Keratinocyte (primary cell): Measurements from ENCODE around the gene KSR1. TPM values are rescaled to one million over a fixed set of nuclear protein-coding genes. Genes with fewer than 3 reads are reported as not detected.

Experiments used
- DNase-seq: peaks from one replicate; pipeline ENCODE4 v3.0.0-alpha.2; 2011; ENCODE audit warnings: low read depth, missing footprints, low spot score
- FAIRE-seq: peaks from 2 replicates; lab custom pipeline; 2011; peaks lifted over from hg19 to GRCh38; lab: Jason Lieb, UNC
- H2AFZ ChIP-seq: 2 replicates; pipeline ENCODE4 v1.6.0; 2012; ENCODE audit warnings: low read length, control low read depth, inconsistent platforms; ENCODE audit not compliant: control insufficient read depth
- H3K27ac ChIP-seq: 2 replicates; pipeline ENCODE4 v1.5.1; 2011; ENCODE audit warnings: low read length; ENCODE audit not compliant: control insufficient read depth, insufficient read depth
- H3K27me3 ChIP-seq: 3 replicates; pipeline ENCODE4 v1.6.0; 2011; ENCODE audit warnings: low read length; ENCODE audit not compliant: control insufficient read depth, insufficient read depth; ENCODE audit errors: extremely low read depth
- H3K36me3 ChIP-seq, 2 experiments: 2 replicates in 1 of 2; 3 replicates in 1 of 2; pipeline ENCODE4 v1.5.1; 2011; ENCODE audit warnings: low read length in 2 of 2, mild to moderate bottlenecking in 1 of 2; ENCODE audit not compliant: control insufficient read depth in 2 of 2, insufficient read depth in 2 of 2; ENCODE audit errors: extremely low read depth in 1 of 2
- H3K4me1 ChIP-seq: 3 replicates; pipeline ENCODE4 v1.5.1; 2011; ENCODE audit warnings: low read length; ENCODE audit not compliant: control insufficient read depth, insufficient read depth; ENCODE audit errors: extremely low read depth
- H3K4me2 ChIP-seq: 3 replicates; pipeline ENCODE4 v1.6.0; 2011; ENCODE audit warnings: low read depth, low read length; ENCODE audit not compliant: control insufficient read depth, insufficient read depth; ENCODE audit errors: extremely low read depth
- H3K4me3 ChIP-seq, 3 experiments: fragments of 200-600 bp in 1 of 3; sonication (generic) in 1 of 3; 2 replicates in 2 of 3; 3 replicates in 1 of 3; pipeline ENCODE4 v1.5.1; 2011 to 2016; ENCODE audit warnings: low read length in 3 of 3, mild to moderate bottlenecking in 3 of 3, control low read depth in 2 of 3, inconsistent platforms in 1 of 3, low read depth in 1 of 3, mixed read lengths in 1 of 3, mixed run types in 1 of 3, moderate library complexity in 1 of 3; ENCODE audit not compliant: control insufficient read depth in 2 of 3, insufficient read depth in 2 of 3; ENCODE audit errors: extremely low read depth in 1 of 3
- H3K79me2 ChIP-seq: 2 replicates; pipeline ENCODE4 v1.6.0; 2012; ENCODE audit warnings: low read length; ENCODE audit not compliant: control insufficient read depth, insufficient read depth
- H3K9ac ChIP-seq: 3 replicates; pipeline ENCODE4 v1.6.0; 2011; ENCODE audit warnings: low read length; ENCODE audit not compliant: control insufficient read depth, insufficient read depth; ENCODE audit errors: extremely low read depth
- H3K9me1 ChIP-seq: 3 replicates; pipeline ENCODE4 v1.6.0; 2011; ENCODE audit warnings: low read length; ENCODE audit not compliant: control insufficient read depth, insufficient read depth; ENCODE audit errors: extremely low read depth
- H3K9me3 ChIP-seq: 2 replicates; pipeline ENCODE4 v1.5.1; 2012; ENCODE audit warnings: low read depth, low read length; ENCODE audit not compliant: control insufficient read depth
- H4K20me1 ChIP-seq: 3 replicates; pipeline ENCODE4 v1.6.0; 2011; ENCODE audit warnings: low read length; ENCODE audit not compliant: control insufficient read depth, insufficient read depth; ENCODE audit errors: extremely low read depth
- CTCF ChIP-seq, 3 experiments: IDR thresholded peaks in 1 of 3; conservative IDR thresholded peaks in 1 of 3; optimal IDR thresholded peaks in 1 of 3; 2 replicates in 2 of 3; 3 replicates in 1 of 3; pipeline versions ENCODE3 to v1.5.1; 2011; ENCODE audit warnings: low read length in 3 of 3, mild to moderate bottlenecking in 3 of 3, moderate library complexity in 2 of 3, control low read depth in 1 of 3, inconsistent platforms in 1 of 3; ENCODE audit not compliant: insufficient read depth in 2 of 3; ENCODE audit errors: extremely low read depth in 1 of 3
- EZH2 ChIP-seq: IDR thresholded peaks from one replicate; pipeline ENCODE4 v1.6.1; 2012; ENCODE audit warnings: inconsistent platforms, mild to moderate bottlenecking, low read length, moderate library complexity
- dilution Hi-C: fragments of 300-500 bp; cut with MboI; formaldehyde crosslinking; loops from one replicate; pipeline ENCODE4 v1.7.0; 2020; ENCODE audit warnings: low sequenced_read_pairs; ENCODE audit not compliant: extremely low pct_ligation_motif_present
- polyA plus RNA-seq, 5 experiments: library from polyadenylated mRNA; depleted of rRNA in 3 of 5; stranded (reverse) in 3 of 5; stranded (forward) in 1 of 5; unstranded in 1 of 5; fragments of >200 nt; gene quantifications; 1 replicate in 1 of 5; 2 replicates in 3 of 5; 3 replicates in 1 of 5; pipeline versions ENCODE4 v1.2.1 to v1.2.3, GENCODE V29; 2011 to 2012; ENCODE audit warnings: missing spikeins in 2 of 5, low read depth in 1 of 5, low replicate concordance in 1 of 5

Gene KSR1
- polyA plus RNA-seq, 1 donor (not counting 4 experiments of a cell fraction or from before 2014, with no cell fraction given) = 1.3 TPM

GRCh38 chr17:27481327-27481726 is 25.1 kb downstream of the KSR1 start:
- Histone ChIP-seq H4K20me1 (no peaks in the 10 kb centered on the region), H3K9ac (no peak overlapping the region), H3K4me3 (no peak overlapping the region), H3K27ac (no peak overlapping the region), H2AFZ (no peak overlapping the region), H3K79me2 (no peaks in the 10 kb centered on the region), H3K27me3 (no peaks in the 10 kb centered on the region), H3K4me2 (no peak overlapping the region), H3K9me3 (no peaks in the 10 kb centered on the region), H3K36me3 (no peaks in the 10 kb centered on the region), H3K4me1 (no peaks in the 10 kb centered on the region), H3K9me1 (no peaks in the 10 kb centered on the region)
- FAIRE-seq (no peak), DNase-seq (no peak)
- TF ChIP-seq CTCF (optimal IDR thresholded peaks at IDR 0.05 in 1 of 3, IDR thresholded peaks at IDR 0.05 in 1 of 3, conservative IDR thresholded peaks at IDR 0.05 in 1 of 3; ENCODE audit: extremely low read depth in 1 of 3, insufficient read depth in 2 of 3, low read length in 3 of 3) = no peak
- dilution Hi-C loops = no loop called here

- FAIRE-seq (no peak), DNase-seq (no peak)
- no peak overlapping the region for H3K4me2 ChIP-seq
- H3K4me3 ChIP-seq = no peak overlapping the region
- no peaks in the 10 kb centered on the region for H3K4me1 ChIP-seq
- H3K27ac ChIP-seq = no peak overlapping the region
- H3K9ac ChIP-seq = no peak overlapping the region
- no peaks in the 10 kb centered on the region for H3K36me3 ChIP-seq
- TF ChIP-seq EZH2 = no peak
- no peaks in the 10 kb centered on the region for H3K9me3 ChIP-seq
- H3K27me3 ChIP-seq = no peaks in the 10 kb centered on the region
- H3K9me1 ChIP-seq = no peaks in the 10 kb centered on the region
- dilution Hi-C loops = no loop called here
- no peaks in the 10 kb centered on the region for H3K79me2 ChIP-seq
- no peaks in the 10 kb centered on the region for H4K20me1 ChIP-seq
- no peak overlapping the region for H2AFZ ChIP-seq
These were observed 28.9 kb downstream of the KSR1 start for GRCh38 chr17:27485125-27485524.
